T-helper 1 cell treated with Interleukin-12 subunit alpha and Interleukin-12 subunit beta and Interleukin-4 antibody, amounts not matched to agents 30 ng/mL and 1 ng/mL, for 36 hours (primary cell): ENCODE data around the gene LSM3. TPM values are rescaled to one million over a fixed set of nuclear protein-coding genes. Genes with fewer than 3 reads are reported as not detected.

Experiments used
- intact Hi-C: fragments of 100-400 bp; cut with micrococcal nuclease; formaldehyde crosslinking; loops from one replicate; pipeline ENCODE4 v1.15.1; 2024
- total RNA-seq: library from RNA; stranded (reverse); gene quantifications from 2 replicates; pipeline ENCODE4 v1.2.3, GENCODE V29; 2022

LSM3 gene
- total RNA-seq, 1 donor from 2014 or later = 12.5 TPM

DNA sequence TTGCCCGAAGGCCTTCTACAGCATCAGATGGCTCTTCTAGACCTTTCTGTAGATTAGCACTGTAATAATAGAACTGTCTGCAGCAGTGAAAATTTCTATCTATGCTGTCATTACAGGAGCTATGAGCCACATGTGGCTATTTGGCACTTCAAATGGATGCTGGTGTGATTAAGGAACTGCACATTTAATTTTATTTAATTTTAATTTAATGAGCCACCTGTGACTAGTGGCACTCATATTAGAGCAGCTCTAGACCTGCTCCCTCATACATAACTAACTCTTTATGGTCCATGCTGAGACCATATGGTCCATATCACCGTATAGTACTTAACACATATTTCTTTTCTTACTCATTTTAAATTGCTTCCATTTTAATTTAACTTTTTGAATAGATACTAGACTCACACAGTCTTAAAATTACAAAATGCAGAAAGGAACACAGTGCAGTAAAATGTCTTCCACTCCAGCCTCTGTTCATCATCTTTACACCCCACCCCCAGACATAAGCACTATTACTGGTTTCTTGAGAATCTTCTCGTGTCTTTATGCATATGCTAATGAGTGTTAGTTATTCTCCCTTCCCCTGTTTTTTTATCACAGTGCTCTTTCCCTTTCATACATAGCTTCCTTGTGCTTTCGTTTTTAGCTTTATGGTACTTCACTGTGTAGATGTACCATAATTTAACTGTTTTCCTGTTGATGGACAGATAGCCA is 9.6 kb downstream of the LSM3 start:
- intact Hi-C loops = loop anchor here (10.0 kb wide), 1 partner anchor 1667 kb away; no protein-coding TSS in a partner anchor

DNA sequence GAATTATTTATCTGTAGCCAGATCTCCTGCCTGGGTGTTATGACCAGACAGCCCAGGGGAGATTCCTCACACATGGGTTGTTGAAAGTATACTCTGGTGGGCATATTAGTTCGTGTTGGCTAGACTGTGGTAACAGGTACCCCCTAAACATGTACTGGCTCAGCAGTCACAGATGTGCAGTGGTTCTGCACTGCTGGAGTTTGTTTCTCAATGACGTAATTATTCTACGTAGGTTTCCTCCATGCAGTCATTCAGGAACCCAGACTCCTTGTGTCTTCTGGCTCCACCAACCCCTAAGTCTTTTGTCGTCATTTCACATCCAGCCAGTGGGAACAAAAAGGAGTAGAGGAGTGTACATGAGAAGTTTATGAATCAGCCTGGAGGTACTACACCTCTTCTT is 16.2 kb downstream of the LSM3 start:
- intact Hi-C loops = no loop called here

DNA sequence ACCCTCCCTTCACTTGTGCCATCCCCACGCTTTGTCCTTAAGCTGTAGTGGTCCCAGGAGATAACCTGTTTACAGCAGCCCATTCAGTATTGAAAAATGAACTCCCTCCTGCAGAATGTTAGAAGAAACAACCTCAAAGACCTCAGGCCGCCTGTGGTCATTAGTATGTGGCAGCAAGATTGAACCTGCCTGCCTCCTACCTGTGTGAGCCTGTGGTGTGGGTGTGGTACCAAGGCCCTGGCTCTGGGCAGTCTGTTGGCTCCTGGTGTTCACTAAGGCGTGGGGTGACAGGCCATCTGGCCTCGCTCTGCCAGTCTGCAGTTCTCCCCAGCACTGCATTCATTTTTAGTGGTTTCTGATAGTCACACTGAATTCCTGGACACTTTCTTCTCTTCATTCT is 21.0 kb downstream of the LSM3 start:
- intact Hi-C loops = loop anchor here (5.0 kb wide), 1 partner anchor 63 kb away; no protein-coding TSS in a partner anchor

DNA sequence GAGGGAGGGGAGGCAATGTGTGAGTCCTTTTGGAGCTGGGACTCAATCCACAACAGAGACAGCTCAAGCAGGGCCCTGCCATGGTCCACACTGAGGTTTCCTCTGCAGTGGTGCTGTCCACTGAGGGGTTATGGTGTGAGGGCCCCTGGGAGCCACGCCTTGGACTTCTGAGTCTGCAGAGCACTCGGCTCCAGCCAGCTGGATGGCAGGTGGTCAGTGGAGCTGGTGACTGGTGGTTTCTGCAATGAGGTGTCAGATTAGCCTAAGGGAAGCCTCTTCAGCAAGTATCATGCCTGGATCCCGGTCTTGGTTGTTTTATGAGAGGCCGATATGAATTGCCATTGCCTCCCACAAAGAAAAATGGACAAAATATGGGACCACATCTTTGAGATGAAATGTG is 21.7 kb downstream of the LSM3 start:
- intact Hi-C loops = loop anchor here (5.0 kb wide), 1 partner anchor 62 kb away; no protein-coding TSS in a partner anchor

DNA sequence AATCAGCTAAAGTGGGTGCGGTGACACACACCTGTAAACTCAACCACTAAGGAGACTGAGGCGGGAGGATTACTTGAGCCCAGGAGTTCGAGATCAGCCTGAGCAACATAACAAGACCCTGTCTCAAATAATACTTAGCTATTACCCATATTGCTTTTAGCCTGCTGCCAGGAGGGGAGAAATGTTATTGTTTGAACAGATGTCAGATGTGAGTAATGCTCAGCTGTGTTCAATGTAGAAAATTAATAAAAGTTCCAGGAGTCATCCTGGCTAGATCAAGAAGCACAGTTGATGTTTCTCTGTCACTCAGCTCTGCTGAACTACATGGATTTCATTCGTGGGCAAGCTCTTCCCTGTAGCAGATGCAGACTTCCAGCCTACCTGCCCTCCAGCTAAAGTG is 22.2 kb downstream of the LSM3 start:
- intact Hi-C loops = loop anchor here (5.0 kb wide), 1 partner anchor 61 kb away; no protein-coding TSS in a partner anchor

DNA sequence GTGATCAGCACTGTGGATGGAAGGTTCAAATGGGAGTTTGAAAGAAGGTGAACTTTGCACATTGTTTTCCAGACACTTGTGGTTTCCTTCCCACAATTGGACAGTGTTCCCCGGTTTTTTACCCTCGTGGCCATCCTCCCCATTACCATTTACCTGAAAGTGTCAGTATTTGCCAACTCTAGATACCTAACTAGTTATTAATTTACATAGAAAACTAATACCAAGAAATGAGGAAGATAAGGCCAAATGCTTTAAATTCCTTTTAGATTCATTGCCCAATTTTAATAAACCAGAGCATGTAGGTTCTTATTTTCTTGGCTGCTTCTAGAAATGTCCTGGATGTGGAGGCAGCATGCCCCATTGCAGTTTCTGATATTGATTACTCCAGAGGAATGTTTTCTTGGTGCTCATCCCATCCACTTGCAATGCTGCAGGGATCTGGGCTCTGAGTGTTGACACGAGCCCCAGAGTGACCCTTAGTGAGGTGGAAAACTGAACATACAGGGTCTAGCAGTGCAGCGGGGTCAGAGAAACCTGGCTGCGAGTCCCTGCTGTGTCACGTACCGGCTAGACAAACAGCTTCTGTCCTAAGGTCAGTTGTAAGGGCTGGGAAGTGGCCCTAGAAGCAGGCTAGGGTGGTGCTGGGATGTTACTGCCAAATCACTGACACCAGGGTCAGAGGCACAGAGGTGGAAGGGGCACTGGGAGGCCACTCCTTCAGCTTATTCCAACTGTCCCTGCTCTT is 23.5 kb downstream of the LSM3 start:
- intact Hi-C loops = loop anchor here (2.0 to 5.0 kb wide), 2 partner anchors 60 to 259 kb away; no protein-coding TSS in a partner anchor

DNA sequence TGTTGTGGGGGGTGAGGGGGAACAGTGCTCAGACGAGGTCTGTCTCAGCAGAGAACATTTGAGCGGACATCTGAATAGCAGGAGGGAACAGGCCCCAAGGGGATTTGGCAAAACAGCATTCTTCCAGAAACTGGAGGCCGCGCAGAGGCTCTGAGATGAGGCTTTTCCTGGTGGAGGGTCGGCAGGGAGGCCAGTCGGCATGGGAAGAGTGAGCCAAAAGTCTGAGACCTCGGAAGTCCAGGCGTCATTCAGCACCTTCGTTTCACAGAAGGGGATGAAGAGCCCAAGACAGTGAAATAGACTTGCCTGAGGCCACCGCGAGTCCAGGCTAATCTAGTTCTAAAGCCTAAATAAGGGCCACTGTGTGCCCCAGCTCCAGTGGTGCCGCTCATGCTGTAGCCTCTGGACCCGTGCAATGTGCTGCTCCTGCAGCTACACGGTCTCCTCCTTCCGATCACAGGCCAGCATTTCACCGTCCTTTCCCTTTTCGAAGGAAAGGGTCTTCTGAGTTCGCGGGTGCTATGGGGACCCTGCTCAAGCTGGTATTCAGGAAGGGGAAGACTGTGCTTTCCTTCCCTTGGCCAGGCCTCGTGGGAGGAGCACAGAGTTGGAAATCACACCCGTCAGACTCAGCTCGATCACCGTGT is 24.4 kb downstream of the LSM3 start:
- intact Hi-C loops = loop anchor here (1.0 to 5.0 kb wide), 6 partner anchors 59 to 718 kb away; no protein-coding TSS in a partner anchor

DNA sequence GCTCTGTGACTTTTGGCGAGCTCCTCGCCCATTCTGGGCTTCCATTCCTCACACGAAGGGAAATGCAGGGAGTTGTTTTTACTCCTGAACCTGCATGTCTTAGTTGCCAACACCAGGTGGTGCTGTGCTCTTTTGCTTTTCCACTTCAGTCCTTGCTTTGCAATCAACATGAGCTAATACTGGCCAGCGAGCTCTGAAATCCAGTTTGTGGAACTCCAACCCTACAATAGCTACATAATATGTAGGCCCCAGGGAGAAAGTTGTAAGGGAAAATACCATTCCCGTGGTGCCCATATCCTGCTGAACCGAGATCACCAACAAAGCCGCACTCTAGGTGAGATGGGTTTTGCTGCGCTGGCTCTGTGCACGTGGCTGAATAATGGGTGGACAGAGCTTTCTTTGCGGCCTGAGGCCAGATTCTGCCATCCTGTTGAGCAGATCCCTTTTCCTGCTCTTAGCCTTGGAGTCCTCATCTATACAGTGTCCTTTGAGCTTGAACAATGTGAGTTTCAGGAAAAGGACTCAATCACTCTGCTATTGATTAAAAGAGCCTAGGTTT is 25.0 kb downstream of the LSM3 start:
- intact Hi-C loops = loop anchor here (1.0 to 5.0 kb wide), 6 partner anchors 59 to 718 kb away; no protein-coding TSS in a partner anchor

DNA sequence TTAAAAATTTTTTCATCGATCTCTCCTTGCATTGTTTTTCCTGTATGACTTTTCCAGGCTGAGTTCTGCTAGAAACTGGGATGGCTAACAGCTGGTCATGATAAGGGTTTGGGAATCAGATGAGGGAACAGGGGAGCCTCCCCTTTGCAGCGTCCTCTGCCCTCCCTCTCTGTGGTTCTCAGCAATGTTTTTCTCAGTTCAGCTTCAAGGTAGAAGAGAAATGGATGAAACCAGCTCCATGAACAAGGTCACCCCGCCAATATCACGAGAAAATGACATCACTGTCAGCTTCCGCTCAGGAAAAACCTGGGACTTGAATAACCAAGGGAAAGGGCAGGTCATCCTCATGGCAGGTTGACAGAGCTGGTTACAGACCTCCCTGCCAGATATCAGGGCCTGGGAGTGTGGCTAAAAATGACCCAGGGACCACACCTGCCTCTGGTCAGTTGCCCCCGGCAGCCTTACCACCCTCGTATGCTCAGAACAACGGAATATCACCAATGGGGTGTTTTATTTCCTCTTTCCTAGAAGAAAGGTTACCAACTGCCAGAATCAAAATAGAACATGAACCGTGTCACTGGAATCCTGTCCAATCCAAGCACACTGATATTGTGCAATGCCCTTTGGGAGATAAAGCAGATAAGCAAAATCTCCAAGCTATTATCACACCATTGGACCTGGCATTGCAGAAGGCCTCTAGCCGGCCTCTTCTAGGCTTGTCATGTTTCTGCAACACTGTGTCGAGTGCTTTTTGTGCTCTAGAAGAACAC is 26.1 kb downstream of the LSM3 start:
- intact Hi-C loops = loop anchor here (5.0 kb wide), 1 partner anchor 58 kb away; no protein-coding TSS in a partner anchor

DNA sequence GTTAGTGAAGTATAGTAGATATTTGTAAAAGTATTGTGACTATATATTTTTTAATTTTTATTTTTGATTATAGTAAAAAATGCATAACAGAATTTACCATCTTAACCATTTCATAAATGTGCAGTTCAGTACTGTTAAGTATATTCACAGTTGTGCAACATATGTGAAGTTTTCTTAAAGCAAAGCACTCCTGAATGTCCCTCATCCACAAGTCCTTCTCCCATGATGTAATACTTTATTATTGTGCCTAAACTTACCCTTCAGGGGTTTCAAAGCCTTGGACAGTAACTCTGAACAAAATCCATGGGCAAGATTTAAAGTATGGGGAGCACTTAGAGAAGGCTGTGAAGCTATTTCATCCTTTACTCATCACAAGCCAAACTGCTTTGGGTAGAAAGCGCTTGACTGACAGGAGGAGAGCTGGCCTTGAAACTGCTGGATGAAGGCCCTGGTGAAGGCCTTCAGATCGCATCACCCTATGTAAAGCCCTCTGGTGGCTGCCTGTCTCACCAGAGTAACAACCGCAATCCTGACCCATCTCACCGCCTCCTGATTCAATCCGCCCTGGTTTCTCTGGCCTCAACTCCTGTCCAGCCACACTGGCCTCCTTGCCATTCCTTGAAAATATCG is 28.0 kb downstream of the LSM3 start:
- intact Hi-C loops = no loop called here

DNA sequence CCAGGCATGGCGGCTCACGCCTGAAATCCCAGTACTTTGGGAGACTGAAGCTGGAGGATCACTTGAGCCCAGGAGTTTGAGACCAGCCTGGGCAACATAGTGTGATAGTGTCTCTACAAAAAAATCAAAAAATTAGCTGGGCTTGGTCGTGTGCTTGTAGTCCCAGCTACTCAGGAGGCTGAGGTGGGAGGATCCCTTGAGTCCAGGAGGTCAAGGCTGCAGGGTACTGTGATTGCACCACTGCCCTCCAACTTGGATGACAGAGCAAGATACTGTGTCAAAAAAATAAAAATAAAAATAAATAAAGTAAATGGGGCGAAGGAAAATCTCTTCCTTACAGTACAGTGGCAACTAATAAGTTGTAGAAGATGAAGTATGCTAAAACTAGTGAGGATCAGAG is 29.6 kb downstream of the LSM3 start:
- intact Hi-C loops = no loop called here

DNA sequence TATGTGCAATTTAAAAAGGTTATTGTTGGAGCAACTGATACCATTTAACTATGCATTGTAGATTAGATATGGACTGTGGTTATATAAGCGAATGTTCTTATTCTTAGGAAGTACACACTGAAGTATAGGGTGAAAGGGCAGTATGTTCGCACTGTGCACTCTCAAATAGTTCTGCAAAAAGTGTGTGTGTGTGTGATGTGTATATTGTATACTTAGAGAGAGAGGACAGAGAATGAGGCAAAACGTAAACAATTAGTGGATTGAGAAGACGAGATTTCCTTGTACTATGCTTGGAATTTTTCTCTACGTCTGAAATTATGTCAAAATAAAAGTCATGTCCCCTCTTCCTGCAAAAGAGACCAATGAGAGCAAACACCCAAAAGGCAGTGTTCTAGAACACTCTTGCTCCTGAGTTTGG is 30.4 kb downstream of the LSM3 start:
- intact Hi-C loops = no loop called here

DNA sequence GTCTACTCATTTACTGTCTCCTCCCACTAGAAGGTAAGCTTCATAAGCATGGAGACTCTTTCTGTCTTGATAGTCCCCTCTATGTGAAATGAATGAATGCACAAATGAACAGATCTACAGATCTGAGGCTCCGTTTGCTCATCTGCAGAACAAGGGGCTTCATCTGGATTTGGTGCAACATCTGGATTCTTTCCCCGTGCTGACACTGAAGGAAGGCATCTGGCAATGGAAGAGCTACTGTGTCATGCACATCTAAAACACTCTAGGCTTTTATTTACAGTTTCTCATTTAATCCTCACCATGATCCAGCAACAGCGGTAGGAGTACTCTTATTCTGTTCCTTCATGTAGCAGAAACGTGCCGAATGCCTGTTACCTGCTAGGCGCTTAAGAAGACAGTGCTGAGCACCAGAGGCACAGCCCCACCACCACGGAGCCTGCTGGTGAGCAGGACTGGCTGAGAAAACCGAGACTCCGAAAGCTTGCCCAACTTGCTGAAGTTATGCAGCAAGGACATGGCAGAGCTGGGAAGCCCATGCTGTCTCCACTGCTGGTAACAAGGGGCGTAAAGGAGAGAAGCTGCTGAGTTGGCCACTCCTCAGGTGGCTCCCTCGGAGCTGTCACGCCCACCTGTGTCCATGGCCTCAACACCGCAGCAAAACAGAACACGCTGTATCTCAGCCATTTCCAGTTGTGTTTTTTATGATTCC is 31.1 kb downstream of the LSM3 start:
- intact Hi-C loops = no loop called here

DNA sequence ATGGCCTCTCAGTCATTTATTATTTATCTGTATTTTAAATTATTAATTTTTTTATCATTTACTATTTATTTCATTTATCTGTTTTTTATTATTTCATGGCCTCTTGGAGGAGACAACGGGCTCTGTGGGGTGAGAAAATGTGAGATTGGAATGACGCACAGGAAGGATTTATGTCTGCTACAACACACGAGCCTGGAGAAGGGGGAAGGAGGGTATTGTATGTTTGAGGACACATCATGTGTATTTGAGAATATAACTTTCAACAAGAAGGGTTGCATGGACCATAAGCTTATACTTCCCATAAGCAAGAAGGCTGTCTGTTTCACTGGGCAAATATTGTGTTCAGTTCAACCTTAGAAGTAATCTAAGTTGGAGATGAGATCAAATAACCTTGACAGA is 31.7 kb downstream of the LSM3 start:
- intact Hi-C loops = no loop called here

DNA sequence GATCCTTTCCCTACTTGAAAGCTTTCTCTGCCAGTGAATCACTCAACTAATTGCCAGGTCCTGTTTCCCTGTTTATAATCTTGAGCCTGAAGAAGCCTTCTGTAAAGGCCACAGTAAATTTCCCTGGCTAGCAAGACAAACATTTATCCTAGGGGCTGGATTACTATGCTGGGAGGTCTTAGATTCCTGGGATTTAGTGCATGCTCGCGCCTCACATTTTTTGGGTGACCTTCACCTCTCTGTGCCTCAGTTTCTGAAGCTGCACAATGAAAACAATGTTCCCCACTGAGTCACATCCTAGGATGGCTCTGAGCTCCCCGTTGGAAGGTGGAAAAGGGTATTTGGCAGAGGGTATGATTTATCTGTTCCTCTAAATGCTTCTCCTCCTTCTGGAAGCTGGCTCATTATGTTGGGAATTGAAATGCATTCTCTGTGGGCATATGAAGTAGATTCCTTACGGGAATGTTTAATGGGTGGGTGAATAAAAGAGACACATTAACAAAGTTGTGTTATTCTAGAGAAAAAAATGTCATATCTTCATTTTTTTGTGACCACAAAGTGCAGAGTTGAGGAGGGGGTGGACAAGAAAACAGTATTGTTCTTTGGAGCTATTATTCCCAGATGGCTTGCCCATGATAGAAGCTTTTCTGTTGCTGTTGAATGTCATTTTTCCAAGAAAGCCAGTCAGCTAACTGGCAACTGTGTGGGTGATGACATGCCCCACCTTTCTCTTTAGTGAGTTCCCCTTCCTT is 32.4 kb downstream of the LSM3 start:
- intact Hi-C loops = no loop called here

DNA sequence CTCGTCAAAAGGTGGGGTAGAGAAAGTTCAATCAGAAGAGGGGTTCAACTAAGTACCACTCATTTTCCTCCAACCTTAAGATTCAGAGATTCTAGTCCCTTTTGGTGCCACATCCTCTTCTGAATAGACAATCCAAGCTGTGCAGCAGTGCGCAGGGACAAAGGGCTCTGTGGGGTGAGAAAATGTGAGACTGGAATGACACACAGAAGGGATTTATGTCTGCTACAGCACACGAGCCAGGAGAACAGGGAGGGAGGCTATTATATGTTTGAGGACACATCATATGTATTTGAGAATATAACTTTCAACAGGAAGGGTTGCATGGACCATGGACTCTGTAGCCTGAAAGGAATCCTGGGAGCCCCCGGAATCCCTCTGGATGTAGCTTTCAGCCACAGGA is 33.0 kb downstream of the LSM3 start:
- intact Hi-C loops = no loop called here

DNA sequence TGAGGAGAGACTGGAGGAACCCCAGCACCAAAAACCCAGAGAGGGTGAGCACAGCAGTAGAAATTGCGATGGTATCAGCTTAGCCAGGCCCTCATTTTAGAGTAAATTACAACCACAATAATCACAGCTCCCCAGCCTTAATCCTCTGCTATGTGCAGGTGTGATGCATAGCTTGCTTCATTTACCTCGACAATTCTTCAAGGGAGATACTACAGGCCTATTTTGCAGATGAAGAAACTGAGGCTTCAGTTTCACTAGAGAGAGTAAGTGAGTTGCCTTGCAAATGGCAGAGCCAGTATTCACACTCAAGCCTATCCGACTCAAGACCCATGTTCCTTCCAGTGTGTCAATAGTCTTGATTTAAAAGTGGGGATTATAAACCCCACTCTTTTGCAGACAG is 33.4 kb downstream of the LSM3 start:
- intact Hi-C loops = no loop called here

DNA sequence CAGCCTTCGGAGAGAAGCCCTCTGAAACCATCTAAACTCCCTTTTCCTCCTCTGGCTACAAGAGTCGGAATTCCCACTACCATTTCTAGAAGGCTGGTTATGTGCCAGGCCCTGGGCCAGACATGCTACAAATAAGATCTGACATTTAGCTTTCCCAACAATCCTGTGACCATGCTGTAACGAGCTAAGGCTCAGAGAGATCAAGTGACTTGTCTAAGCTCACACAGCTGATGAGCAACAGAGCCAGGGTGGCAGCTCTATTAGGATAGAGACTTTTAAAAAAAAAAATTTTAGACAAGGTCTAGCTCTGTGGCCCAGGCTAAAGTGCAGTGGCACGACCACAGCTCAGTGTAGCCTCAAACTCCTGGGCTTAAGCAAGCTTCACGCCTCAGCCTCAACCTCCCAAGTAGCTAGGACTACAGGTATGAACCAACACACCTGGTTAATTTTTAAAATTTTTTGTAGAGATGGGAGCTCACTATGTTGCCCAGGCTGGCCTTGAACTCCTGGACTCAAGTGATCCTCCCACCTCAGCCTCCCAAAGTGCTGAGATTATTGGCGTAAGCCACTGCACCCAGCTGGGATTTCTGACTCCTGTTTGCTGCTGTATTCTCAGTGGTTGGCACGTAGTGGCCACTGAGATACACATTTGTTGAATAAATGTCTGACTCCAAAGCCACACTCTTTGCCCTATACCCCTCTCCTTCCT is 34.6 kb downstream of the LSM3 start:
- intact Hi-C loops = no loop called here
